A549 treated with GW870086 at 1 μM for 4 hours (cell line): Measurements from ENCODE around the gene BBOX1. TPM values are rescaled to one million over a fixed set of nuclear protein-coding genes. Genes with fewer than 3 reads are reported as not detected.

Experiments
- total RNA-seq: library from RNA; stranded (reverse); fragments of 200-300 nt; extraction: Qiagen RNA extraction; gene quantifications from 5 replicates; pipeline ENCODE4 v1.2.3, GENCODE V29; 2022; ENCODE audit warnings: low read depth

Gene BBOX1
- total RNA-seq: not detected in 5 replicates

DNA sequence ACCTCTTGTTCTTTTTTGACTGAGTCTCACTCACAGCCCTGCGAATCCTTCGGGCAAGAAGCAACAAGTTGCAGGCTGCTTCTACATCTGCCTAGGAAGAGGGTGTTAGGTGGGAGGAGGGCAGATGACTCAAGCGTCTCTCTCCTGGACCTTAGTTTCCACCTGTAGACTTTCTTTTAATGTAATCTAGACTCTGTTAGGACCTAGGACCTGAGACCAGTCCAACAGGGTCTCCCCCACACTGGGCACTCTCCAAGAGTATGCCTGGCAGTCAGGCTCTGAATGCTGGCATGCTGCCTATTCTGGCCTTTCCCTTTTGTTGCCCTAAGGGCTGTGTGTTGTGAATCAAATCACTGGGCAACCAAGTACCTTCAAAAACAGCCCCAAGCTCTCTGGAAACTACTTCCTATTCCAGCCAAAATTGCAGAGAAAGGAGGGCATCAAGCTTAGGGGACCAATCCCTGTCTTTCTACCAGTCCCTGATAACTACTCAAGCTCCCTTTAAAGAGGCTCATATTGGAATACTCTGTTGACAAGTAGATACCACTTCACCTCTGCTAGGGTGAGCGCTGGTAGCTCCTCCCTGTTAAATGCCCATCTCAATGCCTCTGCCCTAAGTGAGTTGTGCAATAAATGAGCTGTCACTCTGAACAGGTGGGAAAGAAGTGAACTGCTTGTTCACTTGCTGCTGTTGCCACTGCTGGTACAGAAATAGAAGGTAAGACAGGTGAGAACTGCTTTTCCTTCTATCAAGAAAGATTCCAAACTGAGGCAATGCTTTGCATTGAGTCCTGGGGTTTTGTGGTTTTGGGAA, at the start of gene BBOX1:
Gene BBOX1 (plus strand): TSS at position 514 of the 814 bp plus-strand sequence. CDS start 14,616 bp downstream, outside the sequence.

GRCh38 chr11:26993965-26994457, 46.6 kb upstream of the BBOX1 start, which contains the start of gene FIBIN:
Gene FIBIN, plus strand, starts transcription at chr11:26994112. Its CDS starts 415 bp downstream, at chr11:26994527.

Other genes starting within 250 kb of the BBOX1 start
- gene FIBIN, start 46.7 kb upstream of the BBOX1 start, total RNA-seq: not detected in 5 replicates